Activated CD4-positive, alpha-beta T cell treated with anti-CD3 and anti-CD28 coated beads, Interleukin-2, amount 50 U/mL, for 48 hours (primary cell): ENCODE measurements around the gene FAM174B.

Source experiments
- DNase-seq, 2 experiments: peaks; one replicate each; pipeline ENCODE4 v3.0.0-alpha.2; 2020

FAM174B gene

GRCh38 chr15:92655178-92655995 is at the start of gene FAM174B:
FAM174B (minus strand) TSS chr15:92655775.
- peak; percentile 45 for DNase-seq

- DNase-seq, result no peak
Observed at GRCh38 chr15:92696096-92696495, 40.5 kb upstream of the FAM174B start.

- no peak for DNase-seq
Observed at GRCh38 chr15:92693691-92694331, 38.2 kb upstream of the FAM174B start.

GRCh38 chr15:92690395-92690794 is 34.8 kb upstream of the FAM174B start:
- no peak for DNase-seq

GRCh38 chr15:92687746-92688145 is 32.2 kb upstream of the FAM174B start:
- no peak for DNase-seq

- DNase-seq, result no peak
Observed at GRCh38 chr15:92687195-92687602, 31.6 kb upstream of the FAM174B start.

- DNase-seq, result no peak
Observed at GRCh38 chr15:92683511-92683834, 27.9 kb upstream of the FAM174B start.

- no peak for DNase-seq
Observed at GRCh38 chr15:92682741-92683510, 27.4 kb upstream of the FAM174B start.

GRCh38 chr15:92681141-92681631 is 25.6 kb upstream of the FAM174B start:
- no peak for DNase-seq

GRCh38 chr15:92677999-92678398 is 22.4 kb upstream of the FAM174B start:
- DNase-seq, result no peak

- no peak for DNase-seq
Observed at GRCh38 chr15:92676561-92676960, 21.0 kb upstream of the FAM174B start.

- DNase-seq, result no peak
Observed at GRCh38 chr15:92675485-92675884, 19.9 kb upstream of the FAM174B start.

- DNase-seq, result no peak
Observed at GRCh38 chr15:92674347-92674746, 18.8 kb upstream of the FAM174B start.

GRCh38 chr15:92672102-92672501 is 16.5 kb upstream of the FAM174B start:
- no peak for DNase-seq

GRCh38 chr15:92671406-92671805 is 15.8 kb upstream of the FAM174B start:
- no peak for DNase-seq

- DNase-seq, result no peak
Observed at GRCh38 chr15:92670621-92671020, 15.0 kb upstream of the FAM174B start.

- no peak for DNase-seq
Observed at GRCh38 chr15:92669432-92669831, 13.9 kb upstream of the FAM174B start.

- DNase-seq, result no peak
Observed at GRCh38 chr15:92668620-92669019, 13.0 kb upstream of the FAM174B start.

GRCh38 chr15:92667970-92668485 is 12.5 kb upstream of the FAM174B start:
- no peak for DNase-seq

- no peak for DNase-seq
Observed at GRCh38 chr15:92667287-92667904, 11.8 kb upstream of the FAM174B start.

GRCh38 chr15:92666780-92667179 is 11.2 kb upstream of the FAM174B start:
- DNase-seq, result no peak

- DNase-seq, result no peak
Observed at GRCh38 chr15:92665100-92665555, 9.6 kb upstream of the FAM174B start.
